GM13977 (cell line): ENCODE results near the gene TRIM46.
"Not testable (repeated sequence)": the region's sequence is repeated elsewhere in the genome, so short reads cannot be mapped to it uniquely, and the experiment has no call there.

Experiments
- DNase-seq: peaks from one replicate; pipeline ENCODE4 v3.0.0; 2012; ENCODE audit warnings: low spot score
- in situ Hi-C: fragments of 300-500 bp; cut with MboI; formaldehyde crosslinking; loops from one replicate; pipeline ENCODE4 v1.12.0; 2022; ENCODE audit warnings: low sequenced_read_pairs, low pct_unique_long_range_greater_than_20kb, mixed read lengths, inconsistent platforms; ENCODE audit not compliant: unreplicated experiment
- TF ChIP-seq, protein P1 (sequence below): IDR thresholded peaks from 2 replicates; pipeline ENCODE4 v1.5.1; 2012; ENCODE audit warnings: mild to moderate bottlenecking, control low read depth; ENCODE audit not compliant: insufficient read depth; ENCODE audit errors: extremely low read depth, missing control alignments

TRIM46 gene

GRCh38 chr1:155184835-155185782 is 11.5 kb downstream of the TRIM46 start:
- peak; percentile 83 for DNase-seq
- TF ChIP-seq, protein P1, sequence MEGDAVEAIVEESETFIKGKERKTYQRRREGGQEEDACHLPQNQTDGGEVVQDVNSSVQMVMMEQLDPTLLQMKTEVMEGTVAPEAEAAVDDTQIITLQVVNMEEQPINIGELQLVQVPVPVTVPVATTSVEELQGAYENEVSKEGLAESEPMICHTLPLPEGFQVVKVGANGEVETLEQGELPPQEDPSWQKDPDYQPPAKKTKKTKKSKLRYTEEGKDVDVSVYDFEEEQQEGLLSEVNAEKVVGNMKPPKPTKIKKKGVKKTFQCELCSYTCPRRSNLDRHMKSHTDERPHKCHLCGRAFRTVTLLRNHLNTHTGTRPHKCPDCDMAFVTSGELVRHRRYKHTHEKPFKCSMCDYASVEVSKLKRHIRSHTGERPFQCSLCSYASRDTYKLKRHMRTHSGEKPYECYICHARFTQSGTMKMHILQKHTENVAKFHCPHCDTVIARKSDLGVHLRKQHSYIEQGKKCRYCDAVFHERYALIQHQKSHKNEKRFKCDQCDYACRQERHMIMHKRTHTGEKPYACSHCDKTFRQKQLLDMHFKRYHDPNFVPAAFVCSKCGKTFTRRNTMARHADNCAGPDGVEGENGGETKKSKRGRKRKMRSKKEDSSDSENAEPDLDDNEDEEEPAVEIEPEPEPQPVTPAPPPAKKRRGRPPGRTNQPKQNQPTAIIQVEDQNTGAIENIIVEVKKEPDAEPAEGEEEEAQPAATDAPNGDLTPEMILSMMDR, result peak; percentile 25
- in situ Hi-C loops, result no loop called here

DNA sequence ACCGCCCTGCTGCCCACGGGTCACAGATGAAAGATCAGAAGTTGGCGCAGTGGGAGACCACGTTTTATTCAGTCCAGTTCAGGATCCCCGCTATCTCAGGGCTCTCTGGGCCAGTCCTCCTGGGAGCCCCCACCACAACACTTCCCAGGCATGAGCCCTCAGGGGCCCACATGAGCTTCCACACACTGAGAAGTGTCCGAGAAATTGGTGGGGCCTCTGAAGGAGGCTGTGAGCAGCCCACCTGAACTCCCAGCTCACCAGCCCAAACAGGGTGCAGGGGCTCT is 12.1 kb downstream of the TRIM46 start:
- TF ChIP-seq, protein P1, result no peak
- in situ Hi-C loops, result no loop called here
- no peak for DNase-seq

DNA sequence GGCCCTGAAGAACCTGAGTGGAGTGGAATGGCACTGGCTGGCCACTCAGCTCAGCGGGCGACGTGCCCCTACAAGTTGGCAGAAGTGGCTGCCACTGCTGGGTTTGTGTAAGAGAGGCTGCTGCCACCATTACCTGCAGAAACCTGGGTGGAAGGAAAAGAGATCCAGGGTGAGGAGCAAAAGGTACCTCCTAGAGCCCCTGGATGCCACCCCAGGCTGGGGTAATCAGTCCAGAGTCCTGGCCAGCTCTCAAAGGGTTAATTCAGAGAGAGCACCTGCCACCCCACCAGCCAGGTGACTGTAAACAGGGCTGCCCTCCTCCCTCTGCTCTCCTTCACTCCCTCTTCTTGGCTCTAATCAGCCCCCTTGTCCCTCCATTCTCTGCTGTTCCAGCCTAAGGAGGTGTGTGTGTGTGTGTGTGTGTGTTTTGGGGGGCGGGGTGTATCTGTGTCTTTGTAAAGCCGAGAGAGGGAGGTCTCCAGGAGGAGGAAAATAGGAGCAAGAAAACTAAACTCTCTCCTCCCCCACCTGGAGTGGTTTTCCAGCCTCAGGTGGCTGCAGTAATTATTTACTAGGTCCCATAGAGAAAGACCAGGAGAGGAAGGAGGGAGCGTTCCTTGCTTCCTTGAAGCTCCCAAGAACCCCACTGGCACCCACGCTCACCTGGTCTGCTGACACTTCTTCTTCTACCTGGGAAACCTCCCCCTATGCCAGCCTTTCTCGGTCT is 12.6 kb downstream of the TRIM46 start:
- TF ChIP-seq, protein P1, result no peak
- DNase-seq, result no peak
- in situ Hi-C loops, result no loop called here

DNA sequence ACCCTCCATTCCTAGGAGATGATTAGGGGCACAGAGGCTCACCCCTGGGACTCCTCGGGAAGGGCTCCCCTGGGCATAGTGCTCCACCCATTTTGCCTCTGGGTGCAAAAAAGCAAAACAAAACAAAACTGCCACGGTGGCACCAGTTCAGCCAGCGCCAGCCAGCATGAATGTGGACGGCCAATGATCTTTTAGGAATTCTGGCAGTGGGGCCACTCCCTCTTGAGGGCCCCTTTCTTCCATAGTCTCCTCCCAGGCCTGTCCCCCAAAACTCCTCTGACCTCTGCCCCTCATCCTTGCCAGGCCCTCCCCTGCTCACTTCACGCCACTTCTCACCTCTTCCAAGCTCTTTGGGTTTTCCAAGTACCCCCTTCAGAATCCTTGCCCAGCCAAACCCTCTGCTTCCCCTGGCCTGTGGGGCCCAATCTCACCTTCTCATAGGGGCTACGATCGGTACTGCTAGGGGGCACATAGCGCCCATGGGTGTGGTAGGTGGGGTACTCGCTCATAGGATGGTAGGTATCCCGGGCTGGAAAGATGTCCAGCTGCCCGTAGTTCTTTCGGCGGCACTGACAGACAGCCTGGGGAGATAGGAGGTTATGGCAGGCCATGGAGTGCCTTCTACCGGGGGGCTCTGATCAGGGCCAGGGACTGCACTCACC is 13.3 kb downstream of the TRIM46 start:
- TF ChIP-seq, protein P1, result no peak
- no peak for DNase-seq
- in situ Hi-C loops, result no loop called here

- in situ Hi-C loops, result no loop called here
- TF ChIP-seq, protein P1, result no peak
- no peak for DNase-seq
These were observed 13.8 kb downstream of the TRIM46 start for GRCh38 chr1:155187456-155187891.

DNA sequence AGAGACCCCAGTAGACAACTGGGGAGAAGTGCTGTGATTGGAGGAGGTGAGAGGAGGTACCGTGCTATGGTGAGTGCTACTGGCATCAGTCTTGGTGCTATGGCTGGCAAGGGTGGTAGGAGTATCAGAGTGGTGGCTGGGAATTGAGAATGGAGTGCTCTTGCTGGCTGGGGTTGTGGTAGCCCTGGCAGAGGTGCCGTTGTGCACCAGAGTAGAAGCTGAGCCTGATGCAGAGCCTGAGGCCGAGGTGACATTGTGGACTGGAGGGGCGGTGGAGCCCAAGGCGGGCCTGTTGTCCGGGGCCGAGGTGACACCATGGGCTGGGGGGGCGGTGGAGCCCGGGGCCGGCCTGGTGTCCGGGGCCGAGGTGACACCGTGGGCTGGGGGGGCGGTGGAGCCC is 14.6 kb downstream of the TRIM46 start:
- TF ChIP-seq, protein P1, result no peak
- in situ Hi-C loops, result no loop called here
- no peak for DNase-seq

- in situ Hi-C loops, DNase-seq: not testable (repeated sequence)
These were observed 16.3 kb downstream of the TRIM46 start for GRCh38 chr1:155189926-155190325.
